ENCODE data around the gene NUDT3. TPM values are rescaled to one million over a fixed set of nuclear protein-coding genes. Genes with fewer than 3 reads are reported as not detected.

Gene NUDT3
- total and polyA plus RNA-seq, 9 of the 15 experiments (the other 6 are each of a cell fraction or from before 2014, with no cell fraction given) = 5.4 to 81.2 (median 56.4) TPM

DNA sequence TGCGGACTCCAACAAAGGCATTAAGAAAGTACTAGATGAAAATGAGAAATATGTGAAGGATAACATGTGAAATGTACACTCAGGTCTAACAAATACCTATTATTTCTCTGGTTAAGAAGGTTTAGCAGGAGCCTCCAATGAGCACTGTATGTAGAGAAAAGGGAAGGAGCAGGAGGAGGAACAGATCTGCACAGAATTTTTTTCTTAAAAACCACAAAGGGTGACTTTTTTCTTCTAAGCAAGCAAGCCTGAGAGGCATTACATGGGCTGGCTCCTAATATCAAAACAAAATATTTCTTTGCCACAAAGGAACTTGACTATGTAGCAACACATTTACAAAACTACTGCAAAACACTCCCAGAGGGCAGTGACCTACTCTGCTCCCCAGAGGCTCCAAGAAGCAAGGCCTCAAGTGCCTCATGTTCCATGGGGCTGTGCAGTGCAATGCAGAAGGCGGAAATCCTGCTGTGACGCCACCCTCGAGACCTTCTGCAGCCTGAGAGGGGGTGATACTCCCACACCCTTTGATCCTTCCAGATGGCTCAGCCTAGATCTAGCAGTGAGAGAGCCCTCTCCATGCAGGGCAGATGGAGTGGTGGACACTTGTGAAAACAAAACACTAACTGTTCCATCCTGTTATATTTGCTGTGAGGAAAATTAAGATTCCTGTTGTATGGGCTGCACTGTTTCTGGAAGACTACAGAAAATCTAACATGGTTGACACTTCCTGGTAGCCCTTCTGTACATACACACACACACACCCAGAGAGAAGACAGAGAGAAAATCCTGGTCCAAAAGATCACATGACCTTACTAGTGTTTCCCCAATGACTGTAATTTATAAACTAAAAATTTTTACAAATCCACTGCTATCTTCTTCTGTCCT is 107.7 kb downstream of the NUDT3 start (continued):
- TF ChIP-seq, protein P1, sequence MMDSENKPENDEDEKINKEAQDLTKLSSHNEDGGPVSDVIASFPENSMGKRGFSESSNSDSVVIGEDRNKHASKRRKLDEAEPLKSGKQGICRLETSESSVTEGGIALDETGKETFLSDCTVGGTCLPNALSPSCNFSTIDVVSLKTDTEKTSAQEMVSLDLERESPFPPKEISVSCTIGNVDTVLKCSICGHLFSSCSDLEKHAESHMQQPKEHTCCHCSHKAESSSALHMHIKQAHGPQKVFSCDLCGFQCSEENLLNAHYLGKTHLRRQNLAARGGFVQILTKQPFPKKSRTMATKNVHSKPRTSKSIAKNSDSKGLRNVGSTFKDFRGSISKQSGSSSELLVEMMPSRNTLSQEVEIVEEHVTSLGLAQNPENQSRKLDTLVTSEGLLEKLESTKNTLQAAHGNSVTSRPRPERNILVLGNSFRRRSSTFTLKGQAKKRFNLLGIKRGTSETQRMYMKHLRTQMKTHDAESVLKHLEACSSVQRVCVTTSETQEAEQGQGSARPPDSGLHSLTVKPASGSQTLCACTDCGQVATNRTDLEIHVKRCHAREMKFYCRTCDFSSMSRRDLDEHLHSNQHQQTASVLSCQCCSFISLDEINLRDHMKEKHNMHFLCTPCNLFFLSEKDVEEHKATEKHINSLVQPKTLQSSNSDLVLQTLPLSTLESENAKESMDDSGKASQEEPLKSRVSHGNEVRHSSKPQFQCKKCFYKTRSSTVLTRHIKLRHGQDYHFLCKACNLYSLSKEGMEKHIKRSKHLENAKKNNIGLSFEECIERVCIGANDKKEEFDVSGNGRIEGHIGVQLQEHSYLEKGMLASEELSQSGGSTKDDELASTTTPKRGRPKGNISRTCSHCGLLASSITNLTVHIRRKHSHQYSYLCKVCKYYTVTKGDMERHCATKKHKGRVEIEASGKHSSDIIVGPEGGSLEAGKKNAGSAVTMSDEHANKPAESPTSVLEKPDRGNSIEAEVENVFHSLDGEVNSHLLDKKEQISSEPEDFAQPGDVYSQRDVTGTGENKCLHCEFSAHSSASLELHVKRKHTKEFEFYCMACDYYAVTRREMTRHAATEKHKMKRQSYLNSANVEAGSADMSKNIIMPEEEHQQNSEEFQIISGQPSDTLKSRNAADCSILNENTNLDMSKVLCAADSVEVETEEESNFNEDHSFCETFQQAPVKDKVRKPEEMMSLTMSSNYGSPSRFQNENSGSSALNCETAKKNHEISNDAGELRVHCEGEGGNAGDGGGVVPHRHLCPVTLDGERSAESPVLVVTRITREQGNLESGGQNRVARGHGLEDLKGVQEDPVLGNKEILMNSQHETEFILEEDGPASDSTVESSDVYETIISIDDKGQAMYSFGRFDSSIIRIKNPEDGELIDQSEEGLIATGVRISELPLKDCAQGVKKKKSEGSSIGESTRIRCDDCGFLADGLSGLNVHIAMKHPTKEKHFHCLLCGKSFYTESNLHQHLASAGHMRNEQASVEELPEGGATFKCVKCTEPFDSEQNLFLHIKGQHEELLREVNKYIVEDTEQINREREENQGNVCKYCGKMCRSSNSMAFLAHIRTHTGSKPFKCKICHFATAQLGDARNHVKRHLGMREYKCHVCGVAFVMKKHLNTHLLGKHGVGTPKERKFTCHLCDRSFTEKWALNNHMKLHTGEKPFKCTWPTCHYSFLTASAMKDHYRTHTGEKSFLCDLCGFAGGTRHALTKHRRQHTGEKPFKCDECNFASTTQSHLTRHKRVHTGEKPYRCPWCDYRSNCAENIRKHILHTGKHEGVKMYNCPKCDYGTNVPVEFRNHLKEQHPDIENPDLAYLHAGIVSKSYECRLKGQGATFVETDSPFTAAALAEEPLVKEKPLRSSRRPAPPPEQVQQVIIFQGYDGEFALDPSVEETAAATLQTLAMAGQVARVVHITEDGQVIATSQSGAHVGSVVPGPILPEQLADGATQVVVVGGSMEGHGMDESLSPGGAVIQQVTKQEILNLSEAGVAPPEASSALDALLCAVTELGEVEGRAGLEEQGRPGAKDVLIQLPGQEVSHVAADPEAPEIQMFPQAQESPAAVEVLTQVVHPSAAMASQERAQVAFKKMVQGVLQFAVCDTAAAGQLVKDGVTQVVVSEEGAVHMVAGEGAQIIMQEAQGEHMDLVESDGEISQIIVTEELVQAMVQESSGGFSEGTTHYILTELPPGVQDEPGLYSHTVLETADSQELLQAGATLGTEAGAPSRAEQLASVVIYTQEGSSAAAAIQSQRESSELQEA (IDR thresholded peaks at IDR 0.05; ENCODE audit: low read depth) = no peak
- TF ChIP-seq MAX (CRISPR knock-in tag; IDR thresholded peaks at IDR 0.05) (peak; percentile 91), DNMT1 (IDR thresholded peaks at IDR 0.05) (no peak), ZNF696 (CRISPR knock-in tag; conservative IDR thresholded peaks at IDR 0.05) (no peak), CREBBP (IDR thresholded peaks at IDR 0.05; ENCODE audit: low read depth, low read length) (no peak), ZNF12 (CRISPR knock-in tag; IDR thresholded peaks at IDR 0.05) (no peak), ZNF518B (CRISPR knock-in tag; IDR thresholded peaks at IDR 0.05) (no peak), ZNF134 (CRISPR knock-in tag; conservative IDR thresholded peaks at IDR 0.05) (no peak)
